GM19239 (cell line): ENCODE measurements around the gene AVL9.
"Not testable (repeated sequence)": the region's sequence is repeated elsewhere in the genome, so short reads cannot be mapped to it uniquely, and the experiment has no call there.

Experiments used
- DNase-seq: peaks from one replicate; pipeline ENCODE4 v3.0.0; 2011; ENCODE audit warnings: low spot score; ENCODE audit not compliant: insufficient read length
- FAIRE-seq: peaks from 2 replicates; lab custom pipeline; 2011; peaks lifted over from hg19 to GRCh38; lab: Jason Lieb, UNC

AVL9 gene

GRCh38 chr7:32490127-32490796, 5.0 kb upstream of the AVL9 start, which contains the start of gene LSM5:
TSS of gene LSM5 (minus strand) at chr7:32490380. CDS start at chr7:32490365, 15 bp downstream.
- FAIRE-seq (peak; percentile 89), DNase-seq (peak; percentile 48)

GRCh38 chr7:32494946-32495297, 367 bp upstream of the AVL9 start:
- FAIRE-seq (no peak), DNase-seq (no peak)

GRCh38 chr7:32496052-32496813, 944 bp downstream of the AVL9 start:
- DNase-seq: no peak
- peak; percentile 82 for FAIRE-seq

- not testable (repeated sequence) for FAIRE-seq, DNase-seq
These were observed 4.5 kb downstream of the AVL9 start for GRCh38 chr7:32499755-32500154.

GRCh38 chr7:32500216-32500615, 4.9 kb downstream of the AVL9 start:
- DNase-seq, FAIRE-seq: not testable (repeated sequence)

GRCh38 chr7:32500922-32501341, 5.6 kb downstream of the AVL9 start:
- DNase-seq (no peak), FAIRE-seq (peak; percentile 76)

- DNase-seq: no peak
- FAIRE-seq: no peak
These were observed 6.2 kb downstream of the AVL9 start for GRCh38 chr7:32501522-32501921.

GRCh38 chr7:32502728-32503127, 7.4 kb downstream of the AVL9 start:
- no peak for FAIRE-seq
- DNase-seq: no peak

- FAIRE-seq: peak; percentile 70
- DNase-seq: no peak
These were observed 11.2 kb downstream of the AVL9 start for GRCh38 chr7:32506266-32507054.

GRCh38 chr7:32507414-32507813, 12.1 kb downstream of the AVL9 start:
- FAIRE-seq: no peak

GRCh38 chr7:32511791-32512190, 16.5 kb downstream of the AVL9 start:
- FAIRE-seq: no peak
- no peak for DNase-seq

More at GRCh38 chr7:32507414-32507813, 12.1 kb downstream of the AVL9 start:
- DNase-seq: no peak

GRCh38 chr7:32513210-32513609, 17.9 kb downstream of the AVL9 start:
- FAIRE-seq: no peak
- DNase-seq: no peak

- DNase-seq: no peak
- FAIRE-seq: peak; percentile 51
These were observed 20.7 kb downstream of the AVL9 start for GRCh38 chr7:32515890-32516550.

GRCh38 chr7:32516551-32517100, 21.3 kb downstream of the AVL9 start:
- no peak for FAIRE-seq
- DNase-seq: no peak

GRCh38 chr7:32518534-32519140, 23.3 kb downstream of the AVL9 start:
- FAIRE-seq (no peak), DNase-seq (no peak)

GRCh38 chr7:32519763-32520162, 24.5 kb downstream of the AVL9 start:
- DNase-seq (no peak), FAIRE-seq (no peak)

GRCh38 chr7:32522746-32523530, 27.6 kb downstream of the AVL9 start:
- no peak for DNase-seq
- FAIRE-seq: no peak

- no peak for DNase-seq
- no peak for FAIRE-seq
These were observed 29.3 kb downstream of the AVL9 start for GRCh38 chr7:32524631-32525030.

- DNase-seq (no peak), FAIRE-seq (no peak)
These were observed 30.6 kb downstream of the AVL9 start for GRCh38 chr7:32525839-32526238.
